ENCODE data around the gene XRCC3. TPM values are rescaled to one million over a fixed set of nuclear protein-coding genes. Genes with fewer than 3 reads are reported as not detected.
A peak's percentile ranks its signal among the peaks of the same experiment; 100 is the strongest.

XRCC3 gene
- total and polyA plus RNA-seq, 5 donors from 2014 or later, result 3.0 to 9.8 (median 4.5) TPM

GRCh38 chr14:103742499-103743255 is 27.4 kb upstream of the XRCC3 start:
- Mint-ChIP-seq H3K27ac (no peak overlapping the region), H3K4me3 (no peak overlapping the region), H3K9me3 (no peaks in the 10 kb centered on the region), H3K27me3 (no peaks in the 10 kb centered on the region), H3K4me1 (peaks cover 0 to 3% (median 0%) of the 10 kb centered on the region in 4 donors), H3K36me3 (peaks cover 30% of the 10 kb centered on the region)
- H3K4me3 ChIP-seq (ENCODE audit: low read depth, low read length), result no peak overlapping the region
- no peaks in the 10 kb centered on the region for H3K27me3 ChIP-seq (ENCODE audit: control insufficient read depth, insufficient read depth, low read length)
- peaks cover 14% of the 10 kb centered on the region for H3K36me3 ChIP-seq (ENCODE audit: control insufficient read depth, insufficient read depth, low read length)
- H3K27ac ChIP-seq (ENCODE audit: insufficient read depth, low read length, poor library complexity, severe bottlenecking), result no peak overlapping the region
- no peak for ATAC-seq (ENCODE audit: low read depth in 2 of 2)
- no peaks in the 10 kb centered on the region for H3K9me3 ChIP-seq (ENCODE audit: control insufficient read depth in 2 of 2, low read length in 2 of 2)
- DNase-seq, result no peak
- H3K4me1 ChIP-seq (ENCODE audit: control insufficient read depth, insufficient read depth, low read length, poor library complexity, severe bottlenecking), result no peaks in the 10 kb centered on the region

DNA sequence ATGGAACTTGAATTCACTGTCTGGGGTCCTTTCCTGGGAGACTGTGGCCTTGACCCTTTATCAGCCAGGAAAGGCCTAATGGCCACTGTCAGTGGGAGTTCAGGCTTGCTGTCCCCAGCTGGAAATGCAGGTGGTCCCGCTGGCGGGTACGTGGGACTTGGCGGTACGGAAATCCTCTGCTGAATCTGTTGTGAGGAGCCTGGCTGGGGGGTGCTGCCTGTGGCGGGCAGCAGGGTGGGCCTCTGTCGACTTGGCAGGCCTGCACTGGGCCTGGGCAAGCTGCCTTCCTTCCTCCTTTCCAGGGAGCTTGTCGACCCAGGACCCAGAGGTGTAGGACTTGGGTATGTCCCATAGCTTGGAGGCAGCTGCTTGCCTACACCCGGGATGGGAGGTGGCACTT is 26.6 kb upstream of the XRCC3 start:
- Mint-ChIP-seq H3K27ac (no peak overlapping the region), H3K4me1 (no peaks in the 10 kb centered on the region), H3K27me3 (no peaks in the 10 kb centered on the region), H3K9me3 (no peaks in the 10 kb centered on the region), H3K4me3 (no peak overlapping the region), H3K36me3 (peaks cover 32% of the 10 kb centered on the region)
- H3K4me1 ChIP-seq (ENCODE audit: control insufficient read depth, insufficient read depth, low read length, poor library complexity, severe bottlenecking), result no peaks in the 10 kb centered on the region
- no peak overlapping the region for H3K27ac ChIP-seq (ENCODE audit: insufficient read depth, low read length, poor library complexity, severe bottlenecking)
- ATAC-seq (ENCODE audit: low read depth in 2 of 2), result no peak
- H3K9me3 ChIP-seq (ENCODE audit: control insufficient read depth in 2 of 2, low read length in 2 of 2), result no peaks in the 10 kb centered on the region
- DNase-seq, result no peak
- peaks cover 17% of the 10 kb centered on the region for H3K36me3 ChIP-seq (ENCODE audit: control insufficient read depth, insufficient read depth, low read length)
- no peak overlapping the region for H3K4me3 ChIP-seq (ENCODE audit: low read depth, low read length)
- H3K27me3 ChIP-seq (ENCODE audit: control insufficient read depth, insufficient read depth, low read length), result no peaks in the 10 kb centered on the region

DNA sequence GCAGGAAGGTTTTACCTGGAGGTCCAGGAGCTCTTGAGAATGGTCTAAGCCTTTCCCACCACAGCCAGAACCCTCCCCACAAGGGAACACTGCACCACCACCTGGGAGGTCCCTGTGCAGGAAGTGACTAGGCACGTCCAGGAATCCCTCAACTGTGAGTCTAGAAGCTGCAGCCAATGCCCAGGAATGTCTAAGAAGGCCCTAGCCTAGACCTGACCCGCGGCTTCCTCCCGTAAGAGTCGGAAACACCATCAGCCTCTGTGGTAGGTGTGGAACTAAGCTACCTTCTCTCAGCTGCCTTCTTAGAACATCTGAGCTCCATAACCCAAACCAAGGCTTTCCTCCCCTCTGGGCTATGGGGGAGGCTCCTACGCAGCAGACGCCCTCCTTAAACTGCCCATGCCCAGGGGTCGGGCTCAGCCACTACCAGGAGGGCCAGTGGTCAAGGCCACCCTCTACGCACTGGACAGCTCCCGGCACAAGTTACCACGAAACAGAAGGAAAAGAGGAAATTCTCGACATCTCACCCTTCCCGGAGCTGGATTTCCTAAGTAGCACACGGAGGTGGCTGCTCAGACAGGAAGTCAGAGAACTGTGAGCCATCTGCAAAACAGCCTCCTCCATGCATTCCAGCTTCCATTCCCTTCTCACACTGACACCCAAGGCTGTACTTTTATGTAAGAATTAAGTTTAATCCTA is 25.9 kb upstream of the XRCC3 start:
- no peaks in the 10 kb centered on the region for H3K4me1 ChIP-seq (ENCODE audit: control insufficient read depth, insufficient read depth, low read length, poor library complexity, severe bottlenecking)
- no peaks in the 10 kb centered on the region for H3K9me3 ChIP-seq (ENCODE audit: control insufficient read depth in 2 of 2, low read length in 2 of 2)
- no peak overlapping the region for H3K4me3 Mint-ChIP-seq
- H3K27me3 Mint-ChIP-seq, result no peaks in the 10 kb centered on the region
- peak overlapping the region in 1 of 3 donors; percentile 5 for H3K27ac Mint-ChIP-seq
- no peak for DNase-seq
- peaks cover 17% of the 10 kb centered on the region for H3K36me3 ChIP-seq (ENCODE audit: control insufficient read depth, insufficient read depth, low read length)
- H3K27ac ChIP-seq (ENCODE audit: insufficient read depth, low read length, poor library complexity, severe bottlenecking), result no peak overlapping the region
- H3K36me3 Mint-ChIP-seq, result peaks cover 27% of the 10 kb centered on the region
- H3K4me3 ChIP-seq (ENCODE audit: low read depth, low read length), result no peak overlapping the region
- ATAC-seq (ENCODE audit: low read depth in 2 of 2), result no peak
- no peaks in the 10 kb centered on the region for H3K4me1 Mint-ChIP-seq
- H3K27me3 ChIP-seq (ENCODE audit: control insufficient read depth, insufficient read depth, low read length), result no peaks in the 10 kb centered on the region
- H3K9me3 Mint-ChIP-seq, result no peaks in the 10 kb centered on the region

DNA sequence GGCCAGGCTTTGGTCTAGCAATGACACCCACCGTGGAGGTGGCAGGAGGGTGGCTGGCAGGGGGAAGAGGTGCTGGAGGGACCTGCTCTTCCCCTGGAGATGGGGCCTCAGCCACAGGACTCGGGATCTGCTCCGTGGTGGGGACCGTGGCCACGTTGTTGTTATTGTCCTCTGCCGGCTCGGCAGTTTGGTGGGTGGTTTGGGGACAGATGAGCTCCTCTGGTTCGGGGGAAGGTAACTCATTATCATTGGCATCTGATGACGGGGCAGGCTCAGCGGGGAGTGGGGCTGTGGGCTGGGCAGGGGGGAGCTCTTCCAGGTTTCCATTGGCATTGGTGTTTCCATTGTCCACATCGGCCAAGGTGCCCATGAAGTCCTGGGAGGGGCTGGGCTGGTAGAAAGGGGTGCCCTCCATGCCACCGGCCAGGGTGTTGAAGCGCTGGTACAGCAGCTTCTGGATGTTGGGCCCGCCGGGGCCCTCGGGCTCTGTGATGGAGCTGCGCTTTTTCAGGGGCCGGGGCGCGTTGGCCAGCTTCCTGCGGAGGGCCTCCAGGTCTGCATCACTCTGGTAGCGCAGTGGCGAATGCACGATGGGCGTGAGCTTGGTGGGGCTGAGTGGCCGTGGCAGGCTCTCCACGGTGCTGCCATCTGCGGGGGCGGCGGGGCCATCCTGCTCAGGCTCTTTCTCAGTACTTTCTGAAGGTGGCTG is 24.7 kb upstream of the XRCC3 start:
- Histone ChIP-seq H3K4me3 (ENCODE audit: low read depth, low read length) (no peak overlapping the region), H3K9me3 (ENCODE audit: control insufficient read depth in 2 of 2, low read length in 2 of 2) (no peaks in the 10 kb centered on the region), H3K4me1 (ENCODE audit: control insufficient read depth, insufficient read depth, low read length, poor library complexity, severe bottlenecking) (no peaks in the 10 kb centered on the region), H3K27ac (ENCODE audit: insufficient read depth, low read length, poor library complexity, severe bottlenecking) (no peak overlapping the region), H3K36me3 (ENCODE audit: control insufficient read depth, insufficient read depth, low read length) (peaks cover 17% of the 10 kb centered on the region), H3K27me3 (ENCODE audit: control insufficient read depth, insufficient read depth, low read length) (no peaks in the 10 kb centered on the region)
- peak overlapping the region in 1 of 3 donors; percentile 51 for H3K27ac Mint-ChIP-seq
- no peaks in the 10 kb centered on the region for H3K9me3 Mint-ChIP-seq
- H3K27me3 Mint-ChIP-seq, result no peaks in the 10 kb centered on the region
- DNase-seq (no peak), ATAC-seq (ENCODE audit: low read depth in 2 of 2) (no peak)
- H3K36me3 Mint-ChIP-seq, result peaks cover 27% of the 10 kb centered on the region
- H3K4me1 Mint-ChIP-seq, result no peaks in the 10 kb centered on the region
- no peak overlapping the region for H3K4me3 Mint-ChIP-seq

- Histone ChIP-seq H3K27me3 (ENCODE audit: control insufficient read depth, insufficient read depth, low read length) (no peaks in the 10 kb centered on the region), H3K4me3 (ENCODE audit: low read depth, low read length) (no peak overlapping the region), H3K36me3 (ENCODE audit: control insufficient read depth, insufficient read depth, low read length) (peaks cover 17% of the 10 kb centered on the region), H3K27ac (ENCODE audit: insufficient read depth, low read length, poor library complexity, severe bottlenecking) (no peak overlapping the region), H3K9me3 (ENCODE audit: control insufficient read depth in 2 of 2, low read length in 2 of 2) (no peaks in the 10 kb centered on the region), H3K4me1 (ENCODE audit: control insufficient read depth, insufficient read depth, low read length, poor library complexity, severe bottlenecking) (no peaks in the 10 kb centered on the region)
- ATAC-seq (ENCODE audit: low read depth in 2 of 2) (no peak), DNase-seq (no peak)
- Mint-ChIP-seq H3K36me3 (peaks cover 30% of the 10 kb centered on the region), H3K27ac (no peak overlapping the region), H3K9me3 (no peaks in the 10 kb centered on the region), H3K4me1 (no peaks in the 10 kb centered on the region), H3K27me3 (no peaks in the 10 kb centered on the region), H3K4me3 (no peak overlapping the region)
Measured at GRCh38 chr14:103739466-103739792, 24.2 kb upstream of the XRCC3 start.

- Histone ChIP-seq H3K36me3 (ENCODE audit: control insufficient read depth, insufficient read depth, low read length) (peaks cover 17% of the 10 kb centered on the region), H3K27me3 (ENCODE audit: control insufficient read depth, insufficient read depth, low read length) (no peaks in the 10 kb centered on the region), H3K4me3 (ENCODE audit: low read depth, low read length) (no peak overlapping the region), H3K27ac (ENCODE audit: insufficient read depth, low read length, poor library complexity, severe bottlenecking) (no peak overlapping the region), H3K4me1 (ENCODE audit: control insufficient read depth, insufficient read depth, low read length, poor library complexity, severe bottlenecking) (no peaks in the 10 kb centered on the region), H3K9me3 (ENCODE audit: control insufficient read depth in 2 of 2, low read length in 2 of 2) (no peaks in the 10 kb centered on the region)
- H3K4me1 Mint-ChIP-seq, result no peaks in the 10 kb centered on the region
- H3K27ac Mint-ChIP-seq, result no peak overlapping the region
- H3K27me3 Mint-ChIP-seq, result no peaks in the 10 kb centered on the region
- H3K36me3 Mint-ChIP-seq, result peaks cover 29% of the 10 kb centered on the region
- H3K4me3 Mint-ChIP-seq, result no peak overlapping the region
- ATAC-seq (ENCODE audit: low read depth in 2 of 2) (no peak), DNase-seq (no peak)
- H3K9me3 Mint-ChIP-seq, result no peaks in the 10 kb centered on the region
Measured at GRCh38 chr14:103738701-103739451, 23.6 kb upstream of the XRCC3 start.

GRCh38 chr14:103738166-103738565 is 22.9 kb upstream of the XRCC3 start:
- Mint-ChIP-seq H3K27me3 (no peaks in the 10 kb centered on the region), H3K9me3 (no peaks in the 10 kb centered on the region), H3K4me3 (no peak overlapping the region), H3K27ac (no peak overlapping the region), H3K4me1 (no peaks in the 10 kb centered on the region), H3K36me3 (peaks cover 32% of the 10 kb centered on the region)
- H3K4me3 ChIP-seq (ENCODE audit: low read depth, low read length), result no peak overlapping the region
- peaks cover 23% of the 10 kb centered on the region for H3K36me3 ChIP-seq (ENCODE audit: control insufficient read depth, insufficient read depth, low read length)
- no peaks in the 10 kb centered on the region for H3K27me3 ChIP-seq (ENCODE audit: control insufficient read depth, insufficient read depth, low read length)
- DNase-seq, result no peak
- H3K4me1 ChIP-seq (ENCODE audit: control insufficient read depth, insufficient read depth, low read length, poor library complexity, severe bottlenecking), result no peaks in the 10 kb centered on the region
- no peak for ATAC-seq (ENCODE audit: low read depth in 2 of 2)
- H3K9me3 ChIP-seq (ENCODE audit: control insufficient read depth in 2 of 2, low read length in 2 of 2), result no peaks in the 10 kb centered on the region
- no peak overlapping the region for H3K27ac ChIP-seq (ENCODE audit: insufficient read depth, low read length, poor library complexity, severe bottlenecking)
